NCI-H2171 treated with DMSO at 0.1 percent for 48 hours (cell line): ENCODE results near the gene USP25.
A peak's percentile ranks its signal among the peaks of the same experiment; 100 is the strongest.

Experiments
- DNase-seq: peaks from one replicate; lab custom pipeline; 2025; lab: John Stamatoyannopoulos, UW

Gene USP25, protein sequence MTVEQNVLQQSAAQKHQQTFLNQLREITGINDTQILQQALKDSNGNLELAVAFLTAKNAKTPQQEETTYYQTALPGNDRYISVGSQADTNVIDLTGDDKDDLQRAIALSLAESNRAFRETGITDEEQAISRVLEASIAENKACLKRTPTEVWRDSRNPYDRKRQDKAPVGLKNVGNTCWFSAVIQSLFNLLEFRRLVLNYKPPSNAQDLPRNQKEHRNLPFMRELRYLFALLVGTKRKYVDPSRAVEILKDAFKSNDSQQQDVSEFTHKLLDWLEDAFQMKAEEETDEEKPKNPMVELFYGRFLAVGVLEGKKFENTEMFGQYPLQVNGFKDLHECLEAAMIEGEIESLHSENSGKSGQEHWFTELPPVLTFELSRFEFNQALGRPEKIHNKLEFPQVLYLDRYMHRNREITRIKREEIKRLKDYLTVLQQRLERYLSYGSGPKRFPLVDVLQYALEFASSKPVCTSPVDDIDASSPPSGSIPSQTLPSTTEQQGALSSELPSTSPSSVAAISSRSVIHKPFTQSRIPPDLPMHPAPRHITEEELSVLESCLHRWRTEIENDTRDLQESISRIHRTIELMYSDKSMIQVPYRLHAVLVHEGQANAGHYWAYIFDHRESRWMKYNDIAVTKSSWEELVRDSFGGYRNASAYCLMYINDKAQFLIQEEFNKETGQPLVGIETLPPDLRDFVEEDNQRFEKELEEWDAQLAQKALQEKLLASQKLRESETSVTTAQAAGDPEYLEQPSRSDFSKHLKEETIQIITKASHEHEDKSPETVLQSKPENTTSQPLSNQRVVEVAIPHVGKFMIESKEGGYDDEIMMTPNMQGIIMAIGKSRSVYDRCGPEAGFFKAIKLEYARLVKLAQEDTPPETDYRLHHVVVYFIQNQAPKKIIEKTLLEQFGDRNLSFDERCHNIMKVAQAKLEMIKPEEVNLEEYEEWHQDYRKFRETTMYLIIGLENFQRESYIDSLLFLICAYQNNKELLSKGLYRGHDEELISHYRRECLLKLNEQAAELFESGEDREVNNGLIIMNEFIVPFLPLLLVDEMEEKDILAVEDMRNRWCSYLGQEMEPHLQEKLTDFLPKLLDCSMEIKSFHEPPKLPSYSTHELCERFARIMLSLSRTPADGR

DNA sequence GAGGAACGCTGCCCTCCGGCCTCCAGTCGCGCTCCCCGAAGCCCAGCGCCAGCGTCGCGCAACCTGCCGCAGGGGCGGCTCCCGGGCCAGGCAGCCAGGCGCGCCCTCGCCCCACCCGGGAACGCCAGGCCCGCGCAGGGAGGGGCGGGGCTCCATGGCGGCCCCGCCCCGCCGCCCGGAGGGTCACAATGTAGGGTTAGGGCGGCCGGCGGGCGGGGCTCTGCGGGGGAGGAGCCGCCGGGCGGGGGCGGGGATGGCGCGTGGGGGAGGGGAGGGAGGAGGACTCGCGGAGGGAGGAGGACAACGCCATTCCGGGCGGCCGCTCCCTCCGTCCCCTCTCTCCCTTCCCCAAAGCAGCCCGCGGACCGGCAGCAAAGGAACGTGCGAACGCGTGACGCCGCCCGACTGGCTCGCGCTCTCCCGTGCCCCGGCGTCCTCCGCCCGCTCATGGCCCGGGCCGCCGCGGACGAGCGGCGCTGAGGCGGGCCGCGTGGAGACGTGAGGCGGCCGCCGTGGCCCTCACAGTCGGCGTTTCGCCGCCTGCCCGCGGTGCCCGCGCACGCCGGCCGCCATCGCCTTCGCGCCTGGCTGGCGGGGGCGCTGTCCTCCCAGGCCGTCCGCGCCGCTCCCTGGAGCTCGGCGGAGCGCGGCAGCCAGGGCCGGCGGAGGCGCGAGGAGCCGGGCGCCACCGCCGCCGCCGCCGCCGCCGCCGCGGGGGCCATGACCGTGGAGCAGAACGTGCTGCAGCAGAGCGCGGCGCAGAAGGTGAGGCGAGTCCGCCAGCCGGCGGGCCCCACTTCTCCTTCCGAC, at the start of gene USP25:
USP25 (plus strand) TSS at position 309 of the 810 bp plus-strand sequence; CDS start at position 721, 412 bp downstream.
- peak; percentile 75 for DNase-seq

DNA sequence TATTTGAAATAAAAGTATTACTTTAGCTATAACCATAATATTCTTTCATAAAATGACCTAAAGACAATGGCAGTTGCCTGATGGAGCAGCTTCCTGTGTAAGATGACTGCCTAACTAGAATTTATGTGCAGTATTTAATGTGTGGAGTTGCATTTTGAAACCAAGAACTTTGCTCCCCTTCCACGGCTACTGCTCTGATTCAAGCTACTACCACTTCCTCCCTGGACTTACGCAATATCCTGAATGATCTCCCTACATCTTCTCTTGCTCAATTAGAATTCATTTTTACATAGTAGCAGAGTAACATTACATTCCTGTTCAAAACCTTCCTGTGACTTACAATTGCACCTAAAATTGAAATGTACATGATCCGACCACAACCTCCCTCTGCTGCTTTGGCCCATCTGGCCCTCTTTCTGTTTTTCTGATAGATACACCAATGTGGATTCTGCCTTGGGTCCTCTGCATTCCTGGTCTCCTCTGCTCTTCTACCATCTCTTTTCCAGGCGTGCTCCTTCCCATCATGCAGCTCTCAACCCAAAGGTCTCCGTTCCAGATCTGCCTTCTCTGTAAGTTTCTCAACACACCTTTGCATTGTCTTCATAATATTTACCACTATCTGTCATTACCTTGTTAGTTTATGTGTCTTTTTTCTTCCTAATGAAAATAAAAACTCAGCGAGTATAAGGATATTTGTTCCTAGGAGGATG, 47.4 kb upstream of the USP25 start:
- DNase-seq = no peak

GRCh38 chr21:15682977-15683376, 46.8 kb upstream of the USP25 start:
- DNase-seq = no peak

GRCh38 chr21:15686506-15686905, 43.3 kb upstream of the USP25 start:
- no peak for DNase-seq

DNA sequence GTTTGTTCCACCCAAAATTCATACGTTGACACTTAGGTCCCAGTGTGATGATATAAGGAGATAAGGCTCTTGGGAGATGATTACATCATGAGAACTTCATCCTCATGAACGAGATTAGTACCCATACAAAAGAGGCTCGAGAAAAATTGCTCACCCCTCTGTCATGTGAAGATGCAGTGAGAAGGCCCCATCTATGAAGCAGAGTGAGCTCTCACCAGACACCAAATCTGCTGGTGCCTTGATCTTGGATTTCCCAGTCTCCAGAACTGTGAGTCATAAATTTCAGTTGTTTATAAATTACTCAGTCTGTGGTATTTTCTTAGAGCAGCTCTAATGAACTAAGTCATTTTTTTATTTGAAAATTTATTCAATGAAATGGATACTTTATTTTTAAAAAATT, 42.6 kb upstream of the USP25 start:
- DNase-seq = no peak

DNA sequence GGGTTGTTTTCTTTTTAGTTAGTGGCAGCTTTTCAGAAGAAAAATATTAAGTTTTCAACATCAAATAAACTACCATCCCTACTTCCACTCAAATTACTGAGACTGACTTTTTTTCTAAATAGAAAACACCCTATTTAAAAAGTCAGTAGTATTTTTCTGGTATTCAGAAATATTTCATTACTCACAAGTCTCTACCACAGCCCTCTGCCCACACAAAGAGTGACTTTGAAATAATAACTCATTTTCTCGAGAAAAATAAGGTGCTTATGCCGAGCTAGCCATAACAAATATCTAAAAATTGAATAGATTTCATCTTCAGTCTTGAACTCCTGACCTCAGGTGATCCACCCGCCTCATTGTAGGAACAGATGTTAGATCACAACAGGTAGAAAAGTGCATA, 41.8 kb upstream of the USP25 start:
- no peak for DNase-seq

- DNase-seq = no peak
These were observed 41.0 kb upstream of the USP25 start for GRCh38 chr21:15688809-15689208.

DNA sequence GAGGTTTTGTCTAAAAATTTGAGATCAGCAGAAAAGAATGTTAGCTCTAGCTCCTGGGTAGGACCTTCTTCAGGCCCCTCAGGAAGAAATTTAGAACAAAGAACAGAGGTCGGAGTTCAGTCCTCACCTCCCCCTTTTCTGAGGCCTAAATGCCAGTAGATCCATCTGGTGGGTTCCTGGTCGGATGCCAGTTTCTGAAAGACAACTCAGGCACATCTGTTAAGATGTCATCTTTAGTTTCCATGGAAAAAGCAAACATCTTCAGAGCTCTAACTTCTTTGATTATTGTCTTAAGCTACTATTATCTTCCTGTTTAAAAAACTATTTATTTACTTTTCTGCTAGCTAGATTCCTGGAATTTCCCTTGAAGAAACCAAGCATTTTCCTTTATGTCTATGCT, 37.1 kb upstream of the USP25 start:
- peak; percentile 24 for DNase-seq

DNA sequence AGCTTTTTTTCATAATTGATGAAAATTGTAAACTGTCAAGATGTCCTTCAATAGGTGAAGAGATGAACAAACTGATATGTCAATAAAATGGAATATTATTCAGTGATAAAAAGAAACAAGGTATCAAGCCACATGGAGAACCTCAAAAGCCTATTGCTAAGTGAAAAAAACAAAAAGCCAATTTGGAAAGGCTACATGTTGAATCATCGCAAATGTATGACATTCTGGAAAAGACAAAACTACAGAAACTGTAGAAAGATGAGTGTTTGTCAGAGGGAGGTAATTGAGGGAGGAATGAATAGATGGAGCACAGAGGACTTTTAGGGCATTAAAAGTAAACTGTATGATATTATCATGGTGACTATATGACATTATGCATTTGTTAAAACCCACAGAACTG, 34.5 kb upstream of the USP25 start:
- DNase-seq = no peak

- no peak for DNase-seq
These were observed 28.0 kb upstream of the USP25 start for GRCh38 chr21:15701830-15702229.

DNA sequence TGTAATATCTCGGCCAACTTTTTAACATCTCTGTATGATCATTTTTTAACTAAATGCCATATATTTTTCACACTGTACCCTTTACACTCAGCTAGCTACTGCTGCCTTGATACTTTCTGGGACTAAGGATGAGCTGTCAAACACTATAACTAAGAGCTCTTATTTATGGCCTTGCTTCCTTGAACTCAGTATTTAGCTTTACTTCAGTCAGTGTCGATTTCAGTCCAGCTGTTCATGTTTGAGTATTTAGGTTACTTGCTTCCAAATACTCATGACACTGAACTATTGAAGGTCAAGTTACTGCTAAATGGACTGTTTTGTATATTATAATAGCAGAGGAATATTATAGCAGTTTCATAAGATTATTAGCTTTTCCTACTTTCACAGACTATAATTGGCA, 25.9 kb upstream of the USP25 start:
- DNase-seq = peak; percentile 36

DNA sequence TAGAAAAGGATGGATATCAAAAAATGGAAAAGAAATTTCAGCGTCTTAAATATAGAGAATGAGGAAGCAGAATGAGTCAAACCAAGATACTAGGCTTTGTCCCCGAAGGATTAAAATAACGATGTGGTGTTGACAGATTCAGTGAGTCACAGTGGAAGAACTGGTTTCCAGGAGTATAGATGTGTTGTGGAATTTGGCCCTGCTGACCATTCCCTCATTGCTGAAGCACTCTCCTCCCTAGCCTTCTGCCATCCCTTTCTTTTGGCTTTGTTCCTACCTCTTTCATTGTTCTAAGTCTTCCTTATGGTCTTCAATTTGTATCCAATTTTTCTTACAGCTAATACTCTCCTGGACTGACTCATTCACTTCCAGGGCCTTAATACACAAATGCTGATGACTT, 23.1 kb upstream of the USP25 start:
- DNase-seq = no peak

GRCh38 chr21:15713412-15713811, 16.4 kb upstream of the USP25 start:
- no peak for DNase-seq

GRCh38 chr21:15718711-15719110, 11.1 kb upstream of the USP25 start:
- DNase-seq = no peak

GRCh38 chr21:15719976-15720375, 9.8 kb upstream of the USP25 start:
- DNase-seq = no peak

- no peak for DNase-seq
These were observed 7.0 kb upstream of the USP25 start for GRCh38 chr21:15722591-15723324.

- no peak for DNase-seq
These were observed 3.8 kb upstream of the USP25 start for GRCh38 chr21:15725949-15726348.

DNA sequence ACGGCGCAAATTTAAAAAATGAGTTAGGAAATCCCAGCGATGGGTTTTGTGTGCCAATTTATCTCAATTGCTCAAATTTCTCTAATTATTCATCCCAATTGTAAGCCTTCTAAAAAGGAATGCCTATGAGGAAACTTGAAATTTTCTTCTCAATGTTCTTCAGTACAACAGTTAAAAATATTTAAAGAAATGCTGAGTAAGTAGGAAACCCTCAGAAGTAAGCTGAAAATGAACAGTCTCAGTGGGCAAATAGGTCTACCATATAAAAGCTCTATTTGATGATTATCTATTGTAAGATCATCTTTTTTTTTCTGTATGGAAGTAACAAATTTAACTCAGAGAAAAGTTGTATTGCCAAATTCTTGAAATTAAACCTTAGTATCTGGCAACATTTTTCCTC, 1.7 kb upstream of the USP25 start:
- no peak for DNase-seq

DNA sequence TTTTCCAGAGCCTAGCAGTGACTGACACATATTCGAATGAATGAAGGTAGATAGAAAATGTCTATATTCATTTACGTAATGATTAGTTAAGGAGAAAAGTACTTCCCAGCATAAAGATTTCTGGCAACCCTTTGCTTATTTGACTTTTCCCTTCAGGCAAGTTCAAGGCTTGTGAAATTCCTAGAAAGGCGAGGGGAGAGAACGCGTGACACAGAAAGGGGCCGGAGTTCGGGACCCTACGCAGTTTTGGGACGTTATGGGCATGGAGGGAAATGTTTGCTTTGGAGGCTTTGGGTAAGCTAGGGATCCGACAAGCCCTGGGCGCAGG, 472 bp upstream of the USP25 start:
- DNase-seq = no peak

GRCh38 chr21:15730484-15731242, 881 bp downstream of the USP25 start:
- DNase-seq = peak; percentile 39
